Measurements from ENCODE around the gene TMEM92. TPM values are rescaled to one million over a fixed set of nuclear protein-coding genes. Genes with fewer than 3 reads are reported as not detected.

TMEM92 gene
- total and polyA plus RNA-seq, 2 of the 13 experiments (the other 11 are each of a cell fraction or from before 2014, with no cell fraction given) = 0.07 TPM; not detected in 1

GRCh38 chr17:50261051-50261915, 13.0 kb upstream of the TMEM92 start (continued):
- TF ChIP-seq ZNF484 (CRISPR knock-in tag; IDR thresholded peaks at IDR 0.05; ENCODE audit: borderline replicate concordance, low read depth) (no peak), DMAP1 (CRISPR knock-in tag; IDR thresholded peaks at IDR 0.05) (no peak), ZNF792 (CRISPR knock-in tag; IDR thresholded peaks at IDR 0.05) (no peak), HDAC2 (CRISPR knock-in tag; IDR thresholded peaks at IDR 0.05) (no peak)
- TF ChIP-seq, protein P1, sequence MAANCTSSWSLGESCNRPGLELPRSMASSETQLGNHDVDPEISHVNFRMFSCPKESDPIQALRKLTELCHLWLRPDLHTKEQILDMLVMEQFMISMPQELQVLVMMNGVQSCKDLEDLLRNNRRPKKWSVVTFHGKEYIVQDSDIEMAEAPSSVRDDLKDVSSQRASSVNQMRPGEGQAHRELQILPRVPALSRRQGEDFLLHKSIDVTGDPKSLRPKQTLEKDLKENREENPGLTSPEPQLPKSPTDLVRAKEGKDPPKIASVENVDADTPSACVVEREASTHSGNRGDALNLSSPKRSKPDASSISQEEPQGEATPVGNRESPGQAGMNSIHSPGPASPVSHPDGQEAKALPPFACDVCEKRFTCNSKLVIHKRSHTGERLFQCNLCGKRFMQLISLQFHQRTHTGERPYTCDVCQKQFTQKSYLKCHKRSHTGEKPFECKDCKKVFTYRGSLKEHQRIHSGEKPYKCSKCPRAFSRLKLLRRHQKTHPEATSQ (CRISPR knock-in tag; IDR thresholded peaks at IDR 0.05; ENCODE audit: borderline replicate concordance) = no peak

DNA sequence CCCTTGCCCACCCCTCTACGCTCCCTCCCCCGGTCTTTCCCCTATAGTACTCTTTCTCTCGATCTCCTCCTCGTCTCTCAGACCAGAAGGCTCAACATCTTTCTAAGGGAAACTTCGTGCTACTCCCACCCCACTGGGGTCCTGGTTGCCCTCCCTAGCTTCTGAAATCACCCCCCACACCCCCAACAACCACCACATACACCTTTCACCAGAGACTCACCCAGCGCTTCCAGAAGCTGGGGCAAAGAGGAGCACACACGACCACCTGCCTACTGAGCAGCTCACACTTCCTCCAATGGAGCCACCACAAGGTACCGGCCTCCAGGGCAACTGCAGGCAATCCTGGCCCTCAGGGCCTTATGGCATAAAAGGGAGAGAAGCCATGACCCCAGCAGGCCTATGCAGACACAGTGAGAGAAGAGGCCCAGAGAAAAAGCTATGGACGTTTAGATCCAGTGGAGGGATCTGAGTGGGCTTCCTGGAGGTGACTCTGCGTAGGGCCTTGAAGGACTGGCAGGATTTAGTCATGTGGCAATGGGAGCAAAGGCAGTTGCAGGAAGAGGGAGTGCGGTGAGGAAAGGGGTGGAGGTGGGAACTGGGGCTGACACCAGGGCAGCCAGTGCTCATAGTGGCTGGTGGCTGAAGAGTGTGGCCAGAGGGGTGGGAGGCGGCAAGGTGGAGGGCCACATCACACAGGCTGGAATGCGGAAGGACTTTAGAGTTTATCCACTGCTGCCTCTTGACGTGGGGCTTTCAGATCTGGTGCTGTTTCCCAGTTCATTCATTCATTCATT, 12.1 kb upstream of the TMEM92 start:
- Histone ChIP-seq H3K9ac (ENCODE audit: insufficient read depth, low read depth, low read length) (no peak overlapping the region), H4K20me1 (ENCODE audit: insufficient read depth, low read length) (no peaks in the 10 kb centered on the region), H3K36me3 (replicated peaks in 1 of 2; ENCODE audit: control insufficient read depth in 1 of 2, insufficient read depth in 2 of 2, low read length in 2 of 2) (no peaks in the 10 kb centered on the region), H3K4me1 (ENCODE audit: insufficient read depth, low read length) (0 out of 2 replicates have a peak, but pooled peaks cover 11% of the 10 kb centered on the region), H3K27ac (ENCODE audit: extremely low read length, insufficient read depth, low read length) (no peak overlapping the region), H3K4me2 (ENCODE audit: low read depth, low read length) (no peak overlapping the region), H3K9me3 (ENCODE audit: low read length) (no peaks in the 10 kb centered on the region), H2AFZ (ENCODE audit: low read length) (no peak overlapping the region), H3K79me2 (ENCODE audit: insufficient read depth, low read length) (no peaks in the 10 kb centered on the region), H3K4me3 (replicated peaks in 1 of 3; ENCODE audit: insufficient read depth in 1 of 3, low read depth in 2 of 3, low read length in 3 of 3) (no peak overlapping the region), H3K27me3 (ENCODE audit: control insufficient read depth in 1 of 2, insufficient read depth in 2 of 2, low read length in 2 of 2) (peaks cover 23 to 87% of the 10 kb centered on the region in 2 experiments)
- CTCF ChIA-PET (ENCODE audit: low intra/inter-chr PET ratio, low total read pairs) = interaction anchor here (1.3 kb wide), 1 partner anchor 11 kb away, joined by 3 read pairs; the partner anchor contains the start of gene TMEM92
- in situ Hi-C loops (cut with HindIII; ENCODE audit: extremely low pct_ligation_motif_present, low pct_unique_long_range_greater_than_20kb) = no loop called here
- intact Hi-C loops (cut with micrococcal nuclease; ENCODE audit: unreplicated experiment) = no loop called here
- 16% methylated on average over 14 of the region's 14 CpGs for WGBS (ENCODE audit: low lambda C conversion rate)
- FAIRE-seq = no peak
- DNase-seq (ENCODE audit: low spot score) = no peak
- no TSS peak for BruUV-seq (replicated peaks)
- POLR2A ChIA-PET = no interaction called here
- no peak for ATAC-seq
- TF ChIP-seq TEAD3 (CRISPR knock-in tag; optimal IDR thresholded peaks at IDR 0.05; ENCODE audit: borderline replicate concordance) = peak; percentile 92
- no peak for TF ChIP-seq NR2F6 (IDR thresholded peaks at IDR 0.05)
- TF ChIP-seq NR2F6 (CRISPR knock-in tag; IDR thresholded peaks at IDR 0.05) = no peak
- 0 out of 2 replicates have a peak, but pooled peaks have one; percentile 12 for TF ChIP-seq ELF1 (CRISPR knock-in tag; IDR thresholded peaks at IDR 0.05)
